Chondrocyte (in vitro differentiated cells): ENCODE data around the gene GABBR2. TPM values are rescaled to one million over a fixed set of nuclear protein-coding genes. Genes with fewer than 3 reads are reported as not detected.

Experiments used
- DNase-seq: peaks from one replicate; pipeline ENCODE4 v3.0.0; 2021; ENCODE audit warnings: mixed read lengths, low spot score
- H3K27ac Mint-ChIP-seq: one replicate; pipeline ENCODE4 v1.8.0; 2021; ENCODE audit warnings: mild to moderate bottlenecking, moderate library complexity, mixed read lengths; ENCODE audit not compliant: unreplicated experiment
- H3K27me3 Mint-ChIP-seq: 2 replicates; pipeline ENCODE4 v1.8.0; 2021; ENCODE audit warnings: low read depth, mixed read lengths
- H3K36me3 Mint-ChIP-seq: 2 replicates; pipeline ENCODE4 v1.8.0; 2021; ENCODE audit warnings: low read depth, mixed read lengths
- H3K4me1 Mint-ChIP-seq: 2 replicates; pipeline ENCODE4 v1.8.0; 2021; ENCODE audit warnings: low read depth, mild to moderate bottlenecking, mixed read lengths
- H3K4me3 Mint-ChIP-seq: one replicate; pipeline ENCODE4 v1.8.0; 2021; ENCODE audit warnings: mild to moderate bottlenecking, moderate library complexity, mixed read lengths; ENCODE audit not compliant: unreplicated experiment
- H3K9me3 Mint-ChIP-seq: 2 replicates; pipeline ENCODE4 v1.8.0; 2021; ENCODE audit warnings: low read depth, mixed read lengths
- CTCF ChIP-seq: fragments of 200-600 bp; sonication (generic); IDR thresholded peaks from 2 replicates; pipeline ENCODE4 v1.5.0; 2021; ENCODE audit warnings: antibody characterized with exemption, mild to moderate bottlenecking, moderate library complexity
- total RNA-seq: library from RNA; stranded (reverse); gene quantifications from 3 replicates; pipeline ENCODE4 v1.2.1, GENCODE V29; 2021

The GABBR2 gene
- total RNA-seq, 1 donor from 2014 or later = 0.12 TPM

GRCh38 chr9:98298476-98298875 lies 410.3 kb downstream of the GABBR2 start:
- Mint-ChIP-seq H3K4me1 (no peaks in the 10 kb centered on the region), H3K27me3 (peaks cover 21% of the 10 kb centered on the region), H3K4me3 (no peak overlapping the region), H3K36me3 (no peaks in the 10 kb centered on the region), H3K9me3 (no peaks in the 10 kb centered on the region), H3K27ac (no peak overlapping the region)
- TF ChIP-seq CTCF = no peak
- no peak for DNase-seq

GRCh38 chr9:98295824-98296223 lies 412.9 kb downstream of the GABBR2 start:
- no peak overlapping the region for H3K27ac Mint-ChIP-seq
- H3K36me3 Mint-ChIP-seq = no peaks in the 10 kb centered on the region
- H3K9me3 Mint-ChIP-seq = no peaks in the 10 kb centered on the region
- no peaks in the 10 kb centered on the region for H3K4me1 Mint-ChIP-seq
- peak; percentile 26 for DNase-seq
- no peak overlapping the region for H3K4me3 Mint-ChIP-seq
- H3K27me3 Mint-ChIP-seq = peaks cover 36% of the 10 kb centered on the region
- TF ChIP-seq CTCF = no peak

GRCh38 chr9:98291820-98292219 lies 416.9 kb downstream of the GABBR2 start:
- DNase-seq = no peak
- no peak overlapping the region for H3K4me3 Mint-ChIP-seq
- H3K27me3 Mint-ChIP-seq = peaks cover 32% of the 10 kb centered on the region
- no peak overlapping the region for H3K27ac Mint-ChIP-seq
- no peaks in the 10 kb centered on the region for H3K9me3 Mint-ChIP-seq
- no peaks in the 10 kb centered on the region for H3K36me3 Mint-ChIP-seq
- TF ChIP-seq CTCF = no peak
- H3K4me1 Mint-ChIP-seq = no peaks in the 10 kb centered on the region

GRCh38 chr9:98290411-98290810 lies 418.3 kb downstream of the GABBR2 start:
- no peak overlapping the region for H3K27ac Mint-ChIP-seq
- H3K27me3 Mint-ChIP-seq = peaks cover 24% of the 10 kb centered on the region
- H3K4me3 Mint-ChIP-seq = no peak overlapping the region
- no peak for TF ChIP-seq CTCF
- no peaks in the 10 kb centered on the region for H3K36me3 Mint-ChIP-seq
- H3K4me1 Mint-ChIP-seq = no peaks in the 10 kb centered on the region
- H3K9me3 Mint-ChIP-seq = no peaks in the 10 kb centered on the region
- no peak for DNase-seq

- no peaks in the 10 kb centered on the region for H3K9me3 Mint-ChIP-seq
- no peak overlapping the region for H3K27ac Mint-ChIP-seq
- H3K27me3 Mint-ChIP-seq = peaks cover 21% of the 10 kb centered on the region
- TF ChIP-seq CTCF = no peak
- H3K36me3 Mint-ChIP-seq = no peaks in the 10 kb centered on the region
- H3K4me1 Mint-ChIP-seq = no peaks in the 10 kb centered on the region
- no peak for DNase-seq
- no peak overlapping the region for H3K4me3 Mint-ChIP-seq
Observed at GRCh38 chr9:98289614-98290201, 419.0 kb downstream of the GABBR2 start.
